ENCODE results near the gene GATD1.

Gene GATD1

GRCh38 chr11:812390-812789, 35.1 kb upstream of the GATD1 start:
- no peak for DNase-seq (ENCODE audit: low spot score)

- DNase-seq (ENCODE audit: low spot score), result no peak
These were observed 34.4 kb upstream of the GATD1 start for GRCh38 chr11:811446-812245.

GRCh38 chr11:810040-810567, 32.8 kb upstream of the GATD1 start:
- DNase-seq (ENCODE audit: low spot score), result no peak

GRCh38 chr11:809287-810039, 32.2 kb upstream of the GATD1 start, which contains the start of gene RPLP2:
Gene RPLP2 (plus strand): TSS chr11:809967. CDS start chr11:810235, 268 bp downstream.
- peak; percentile 99 for DNase-seq (ENCODE audit: low spot score)

GRCh38 chr11:808427-809286, 31.4 kb upstream of the GATD1 start:
- no peak for DNase-seq (ENCODE audit: low spot score)

GRCh38 chr11:804599-804964, 27.3 kb upstream of the GATD1 start:
- no peak for DNase-seq (ENCODE audit: low spot score)

GRCh38 chr11:803770-804598, 26.7 kb upstream of the GATD1 start:
- no peak for DNase-seq (ENCODE audit: low spot score)

GRCh38 chr11:803467-803742, 26.1 kb upstream of the GATD1 start:
- no peak for DNase-seq (ENCODE audit: low spot score)

- no peak for DNase-seq (ENCODE audit: low spot score)
These were observed 25.6 kb upstream of the GATD1 start for GRCh38 chr11:802693-803466.

- DNase-seq (ENCODE audit: low spot score), result no peak
These were observed 24.8 kb upstream of the GATD1 start for GRCh38 chr11:802018-802617.

- DNase-seq (ENCODE audit: low spot score), result no peak
These were observed 24.0 kb upstream of the GATD1 start for GRCh38 chr11:801097-801780.

- no peak for DNase-seq (ENCODE audit: low spot score)
These were observed 23.2 kb upstream of the GATD1 start for GRCh38 chr11:800473-800872.

- no peak for DNase-seq (ENCODE audit: low spot score)
These were observed 22.5 kb upstream of the GATD1 start for GRCh38 chr11:799641-800316.

- peak; percentile 90 for DNase-seq (ENCODE audit: low spot score)
These were observed 20.9 kb upstream of the GATD1 start, which contains the start of gene SLC25A22 for GRCh38 chr11:798093-798713. Gene SLC25A22 (minus strand): TSS chr11:798281. CDS start chr11:795006, 3,275 bp downstream.

GRCh38 chr11:797296-798092, 20.2 kb upstream of the GATD1 start:
- DNase-seq (ENCODE audit: low spot score), result peak; percentile 92

- no peak for DNase-seq (ENCODE audit: low spot score)
These were observed 19.4 kb upstream of the GATD1 start for GRCh38 chr11:796565-797295.

Data from left forelimb (tissue), 1 donor.